GM12878 (cell line): ENCODE data around the gene THAP7.

Experiments
- POLR2A ChIP-seq: IDR thresholded peaks from 2 replicates; pipeline ENCODE4 v1.6.1; 2011; ENCODE audit warnings: low read depth, mild to moderate bottlenecking, low read length
- RCOR1 ChIP-seq: conservative IDR thresholded peaks from 2 replicates; pipeline ENCODE4 v1.6.1; 2012; ENCODE audit warnings: low read depth, low read length, improper control_type of control experiment
- RELA ChIP-seq: fragments of 450-650 bp; IDR thresholded peaks from 2 replicates; pipeline ENCODE4 v1.8.0; 2014; ENCODE audit warnings: borderline replicate concordance; ENCODE audit not compliant: partially characterized antibody
- TF ChIP-seq, protein P1 (sequence below), 3 experiments: IDR thresholded peaks in 2 of 3; conservative IDR thresholded peaks in 1 of 3; 2 replicates each; pipeline ENCODE4 v1.5.1; 2011; ENCODE audit warnings: low read depth in 3 of 3, low read length in 3 of 3, mild to moderate bottlenecking in 3 of 3, control low read depth in 2 of 3, moderate library complexity in 2 of 3, inconsistent platforms in 1 of 3, mixed read lengths in 1 of 3; ENCODE audit not compliant: control insufficient read depth in 2 of 3, insufficient read depth in 1 of 3; ENCODE audit errors: extremely low read depth in 1 of 3
- TF ChIP-seq, protein P2 (sequence below): IDR thresholded peaks from 2 replicates; pipeline ENCODE4 v1.6.1; 2011; ENCODE audit warnings: borderline replicate concordance, low read depth, mild to moderate bottlenecking, moderate library complexity, mixed read lengths, low read length; ENCODE audit not compliant: insufficient read depth; ENCODE audit errors: extremely low read length

DNA sequence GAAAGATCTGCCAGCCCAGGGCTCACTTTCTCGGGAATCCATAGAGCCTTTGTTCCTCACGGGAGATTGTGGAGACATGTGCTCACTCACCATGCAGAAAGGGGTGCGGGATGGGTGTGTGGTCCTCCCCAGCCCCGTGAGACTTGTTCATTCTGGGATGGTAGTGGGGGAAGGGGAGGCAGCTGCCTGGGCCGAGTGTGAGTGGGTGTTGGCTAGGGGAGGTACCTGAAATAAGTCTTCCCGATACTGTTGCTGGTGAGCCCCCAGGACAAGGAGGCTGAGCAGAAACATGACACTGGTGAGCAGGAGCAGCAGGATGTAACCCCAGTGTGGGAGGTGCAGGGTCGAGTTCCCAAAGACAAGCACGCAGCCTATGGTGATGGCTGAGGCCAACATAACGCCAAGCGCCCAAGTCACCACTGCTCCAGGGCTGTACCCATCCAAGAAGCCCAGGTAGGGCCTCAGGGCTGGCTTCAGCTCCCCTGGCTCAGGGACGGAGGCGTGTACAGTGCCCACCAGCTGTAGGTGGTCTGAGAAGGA lies 27.6 kb upstream of the THAP7 start:
- no peak for TF ChIP-seq POLR2A
- TF ChIP-seq, protein P1, sequence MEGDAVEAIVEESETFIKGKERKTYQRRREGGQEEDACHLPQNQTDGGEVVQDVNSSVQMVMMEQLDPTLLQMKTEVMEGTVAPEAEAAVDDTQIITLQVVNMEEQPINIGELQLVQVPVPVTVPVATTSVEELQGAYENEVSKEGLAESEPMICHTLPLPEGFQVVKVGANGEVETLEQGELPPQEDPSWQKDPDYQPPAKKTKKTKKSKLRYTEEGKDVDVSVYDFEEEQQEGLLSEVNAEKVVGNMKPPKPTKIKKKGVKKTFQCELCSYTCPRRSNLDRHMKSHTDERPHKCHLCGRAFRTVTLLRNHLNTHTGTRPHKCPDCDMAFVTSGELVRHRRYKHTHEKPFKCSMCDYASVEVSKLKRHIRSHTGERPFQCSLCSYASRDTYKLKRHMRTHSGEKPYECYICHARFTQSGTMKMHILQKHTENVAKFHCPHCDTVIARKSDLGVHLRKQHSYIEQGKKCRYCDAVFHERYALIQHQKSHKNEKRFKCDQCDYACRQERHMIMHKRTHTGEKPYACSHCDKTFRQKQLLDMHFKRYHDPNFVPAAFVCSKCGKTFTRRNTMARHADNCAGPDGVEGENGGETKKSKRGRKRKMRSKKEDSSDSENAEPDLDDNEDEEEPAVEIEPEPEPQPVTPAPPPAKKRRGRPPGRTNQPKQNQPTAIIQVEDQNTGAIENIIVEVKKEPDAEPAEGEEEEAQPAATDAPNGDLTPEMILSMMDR (IDR thresholded peaks at IDR 0.05 in 2 of 3, conservative IDR thresholded peaks at IDR 0.05 in 1 of 3; ENCODE audit: control insufficient read depth in 2 of 3, extremely low read depth in 1 of 3, insufficient read depth in 1 of 3, low read depth in 3 of 3, low read length in 3 of 3), result no peak
- TF ChIP-seq, protein P2, sequence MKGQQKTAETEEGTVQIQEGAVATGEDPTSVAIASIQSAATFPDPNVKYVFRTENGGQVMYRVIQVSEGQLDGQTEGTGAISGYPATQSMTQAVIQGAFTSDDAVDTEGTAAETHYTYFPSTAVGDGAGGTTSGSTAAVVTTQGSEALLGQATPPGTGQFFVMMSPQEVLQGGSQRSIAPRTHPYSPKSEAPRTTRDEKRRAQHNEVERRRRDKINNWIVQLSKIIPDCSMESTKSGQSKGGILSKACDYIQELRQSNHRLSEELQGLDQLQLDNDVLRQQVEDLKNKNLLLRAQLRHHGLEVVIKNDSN, result no peak
- no peak for TF ChIP-seq RCOR1
- TF ChIP-seq RELA, result no peak
